Stimulated activated CD4-positive, alpha-beta T cell treated with anti-CD3 and anti-CD28 coated beads, Interleukin-12 subunit alpha, Interleukin-12 subunit beta, amount 100 ng/mL, for 24 hours (primary cell): ENCODE data around the gene NLK.

Experiments
- DNase-seq, 2 experiments: peaks; one replicate each; pipeline ENCODE4 v3.0.0-alpha.2; 2020; ENCODE audit warnings: low read depth in 2 of 2

Gene NLK

GRCh38 chr17:28040406-28040805 is 2.1 kb upstream of the NLK start:
- DNase-seq: no peak

- peak; percentile 99 for DNase-seq
Measured at GRCh38 chr17:28041068-28041843, 1.2 kb upstream of the NLK start.

GRCh38 chr17:28041844-28042656 is 427 bp upstream of the NLK start:
- DNase-seq: no peak

GRCh38 chr17:28042721-28043291 is 329 bp downstream of the NLK start:
- no peak for DNase-seq

- DNase-seq: no peak
Measured at GRCh38 chr17:28043296-28043695, 819 bp downstream of the NLK start.

GRCh38 chr17:28043741-28044140 is 1.3 kb downstream of the NLK start:
- no peak for DNase-seq

GRCh38 chr17:28045304-28045703 is 2.8 kb downstream of the NLK start:
- DNase-seq: no peak

GRCh38 chr17:28046034-28046825 is 3.8 kb downstream of the NLK start:
- DNase-seq: no peak

GRCh38 chr17:28047806-28048205 is 5.3 kb downstream of the NLK start:
- no peak for DNase-seq

- no peak for DNase-seq
Measured at GRCh38 chr17:28049071-28049470, 6.6 kb downstream of the NLK start.

- DNase-seq: no peak
Measured at GRCh38 chr17:28053044-28053670, 10.7 kb downstream of the NLK start.

- no peak for DNase-seq
Measured at GRCh38 chr17:28053725-28054124, 11.2 kb downstream of the NLK start.

GRCh38 chr17:28055546-28056275 is 13.2 kb downstream of the NLK start:
- no peak for DNase-seq

- no peak for DNase-seq
Measured at GRCh38 chr17:28056276-28056620, 13.8 kb downstream of the NLK start.

- no peak for DNase-seq
Measured at GRCh38 chr17:28057731-28058246, 15.3 kb downstream of the NLK start.

- DNase-seq: no peak
Measured at GRCh38 chr17:28059675-28060074, 17.2 kb downstream of the NLK start.

- DNase-seq: no peak
Measured at GRCh38 chr17:28065706-28066105, 23.2 kb downstream of the NLK start.

- no peak for DNase-seq
Measured at GRCh38 chr17:28069061-28069460, 26.6 kb downstream of the NLK start.

- DNase-seq: no peak
Measured at GRCh38 chr17:28071179-28071578, 28.7 kb downstream of the NLK start.

- DNase-seq: no peak
Measured at GRCh38 chr17:28071891-28072606, 29.6 kb downstream of the NLK start.
